ENCODE measurements around the gene RLF. TPM values are rescaled to one million over a fixed set of nuclear protein-coding genes. Genes with fewer than 3 reads are reported as not detected.

Gene RLF
- total RNA-seq, 4 donors from 2014 or later = 17.9 to 68.0 (median 28.9) TPM

DNA sequence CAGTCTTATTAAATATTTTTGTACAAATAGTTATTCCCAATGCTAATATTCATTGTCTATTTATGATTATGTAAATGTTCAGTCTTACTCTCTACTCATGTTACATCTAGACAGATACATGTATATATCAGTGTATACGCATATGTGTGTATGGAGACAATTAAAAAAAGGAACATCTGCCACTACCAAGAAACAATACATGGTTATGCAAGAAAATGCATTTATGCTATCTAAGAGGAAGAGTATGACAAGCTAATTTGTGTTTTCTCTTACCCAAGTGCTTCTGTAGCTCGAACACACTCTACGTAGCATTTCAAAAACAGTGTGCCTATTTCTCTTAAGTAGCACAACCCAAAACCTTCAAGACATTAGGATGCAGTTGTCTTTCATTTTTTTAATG lies 6.1 kb upstream of the RLF start:
- TF ChIP-seq, protein P1, sequence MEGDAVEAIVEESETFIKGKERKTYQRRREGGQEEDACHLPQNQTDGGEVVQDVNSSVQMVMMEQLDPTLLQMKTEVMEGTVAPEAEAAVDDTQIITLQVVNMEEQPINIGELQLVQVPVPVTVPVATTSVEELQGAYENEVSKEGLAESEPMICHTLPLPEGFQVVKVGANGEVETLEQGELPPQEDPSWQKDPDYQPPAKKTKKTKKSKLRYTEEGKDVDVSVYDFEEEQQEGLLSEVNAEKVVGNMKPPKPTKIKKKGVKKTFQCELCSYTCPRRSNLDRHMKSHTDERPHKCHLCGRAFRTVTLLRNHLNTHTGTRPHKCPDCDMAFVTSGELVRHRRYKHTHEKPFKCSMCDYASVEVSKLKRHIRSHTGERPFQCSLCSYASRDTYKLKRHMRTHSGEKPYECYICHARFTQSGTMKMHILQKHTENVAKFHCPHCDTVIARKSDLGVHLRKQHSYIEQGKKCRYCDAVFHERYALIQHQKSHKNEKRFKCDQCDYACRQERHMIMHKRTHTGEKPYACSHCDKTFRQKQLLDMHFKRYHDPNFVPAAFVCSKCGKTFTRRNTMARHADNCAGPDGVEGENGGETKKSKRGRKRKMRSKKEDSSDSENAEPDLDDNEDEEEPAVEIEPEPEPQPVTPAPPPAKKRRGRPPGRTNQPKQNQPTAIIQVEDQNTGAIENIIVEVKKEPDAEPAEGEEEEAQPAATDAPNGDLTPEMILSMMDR (IDR thresholded peaks at IDR 0.05) = no peak
- TF ChIP-seq POLR2A (IDR thresholded peaks at IDR 0.05) = no peak
- no peak overlapping the region for H3K27ac ChIP-seq
- no peaks in the 10 kb centered on the region for H3K4me1 ChIP-seq
- no peaks in the 10 kb centered on the region for H3K36me3 ChIP-seq
- no peak overlapping the region for H3K4me3 ChIP-seq
- no peaks in the 10 kb centered on the region for H3K9me3 ChIP-seq
- no peaks in the 10 kb centered on the region for H3K27me3 ChIP-seq
- intact Hi-C loops (cut with DNase I; ENCODE audit: low total_unique reads) = loop anchor here (10.0 kb wide), 1 partner anchor 160 kb away; the partner anchor contains the start of gene COL9A2
- DNase-seq = no peak

- Histone ChIP-seq H3K4me1 (no peaks in the 10 kb centered on the region), H3K4me3 (no peak overlapping the region), H3K36me3 (no peaks in the 10 kb centered on the region), H3K9me3 (no peaks in the 10 kb centered on the region), H3K27me3 (no peaks in the 10 kb centered on the region), H3K27ac (no peak overlapping the region)
- TF ChIP-seq, protein P1 (IDR thresholded peaks at IDR 0.05) = no peak
- no peak for TF ChIP-seq POLR2A (IDR thresholded peaks at IDR 0.05)
- no peak for DNase-seq
- intact Hi-C loops (cut with DNase I; ENCODE audit: low total_unique reads) = loop anchor here (10.0 kb wide), 1 partner anchor 159 kb away; the partner anchor contains the start of gene COL9A2
Measured at GRCh38 chr1:40155910-40156309, 5.3 kb upstream of the RLF start.

DNA sequence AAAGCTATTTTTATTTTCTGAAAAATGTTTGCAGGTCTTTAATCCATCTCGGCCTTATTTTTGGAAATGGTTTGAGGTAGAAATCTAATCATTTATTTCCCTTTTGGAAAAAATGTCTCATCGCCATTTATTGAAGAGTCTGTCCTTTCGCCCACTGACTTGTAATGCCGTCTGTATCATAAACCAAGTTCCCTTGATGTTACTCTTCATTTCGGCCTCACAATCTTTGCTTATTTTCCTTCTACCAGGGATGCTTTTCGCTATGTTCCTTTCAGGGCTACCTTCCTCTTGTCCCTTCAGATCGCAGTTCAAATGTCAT lies 422 bp upstream of the RLF start:
- DNase-seq = no peak

GRCh38 chr1:40161888-40162397 lies 756 bp downstream of the RLF start:
- Histone ChIP-seq H3K27ac (peak overlapping the region; percentile 90 to 91), H3K4me1 (no peaks in the 10 kb centered on the region), H3K4me3 (peak overlapping the region; percentile 82 to 97), H3K9me3 (no peaks in the 10 kb centered on the region), H3K27me3 (no peaks in the 10 kb centered on the region), H3K36me3 (no peaks in the 10 kb centered on the region)
- TF ChIP-seq, protein P1 (IDR thresholded peaks at IDR 0.05) = no peak
- no peak for TF ChIP-seq POLR2A (IDR thresholded peaks at IDR 0.05)
- DNase-seq = no peak
- intact Hi-C loops (cut with DNase I; ENCODE audit: low total_unique reads) = no loop called here

More for the DNA sequence above, 422 bp upstream of the RLF start:
- Histone ChIP-seq H3K4me1 (no peaks in the 10 kb centered on the region), H3K36me3 (no peaks in the 10 kb centered on the region), H3K9me3 (no peaks in the 10 kb centered on the region), H3K4me3 (peak overlapping the region; percentile 82 to 97), H3K27me3 (no peaks in the 10 kb centered on the region), H3K27ac (peak overlapping the region; percentile 90 to 91)
- intact Hi-C loops (cut with DNase I; ENCODE audit: low total_unique reads) = no loop called here
- TF ChIP-seq, protein P1 (IDR thresholded peaks at IDR 0.05) = no peak
- TF ChIP-seq POLR2A (IDR thresholded peaks at IDR 0.05) = no peak

GRCh38 chr1:40162753-40163441 lies 1.7 kb downstream of the RLF start:
- no peaks in the 10 kb centered on the region for H3K9me3 ChIP-seq
- peak overlapping the region in 1 of 2 donors; percentile 90 for H3K27ac ChIP-seq
- DNase-seq = no peak
- H3K4me1 ChIP-seq = no peaks in the 10 kb centered on the region
- TF ChIP-seq, protein P1 (IDR thresholded peaks at IDR 0.05) = no peak
- TF ChIP-seq POLR2A (IDR thresholded peaks at IDR 0.05) = no peak
- intact Hi-C loops (cut with DNase I; ENCODE audit: low total_unique reads) = no loop called here
- no peaks in the 10 kb centered on the region for H3K36me3 ChIP-seq
- H3K27me3 ChIP-seq = no peaks in the 10 kb centered on the region
- peak overlapping the region; percentile 82 to 97 for H3K4me3 ChIP-seq
